SK-N-MC (cell line): Measurements from ENCODE around the gene ALAS1.

ENCODE experiments used
- EZH2 ChIP-seq: fragments of 200-600 bp; sonication (generic); IDR thresholded peaks from one replicate; pipeline ENCODE4 v1.6.1; 2017; ENCODE audit warnings: antibody characterized with exemption
- FOXP2 ChIP-seq: optimal IDR thresholded peaks from 2 replicates; pipeline ENCODE3; 2011; ENCODE audit warnings: mild to moderate bottlenecking, moderate library complexity; ENCODE audit not compliant: insufficient read depth; ENCODE audit errors: extremely low read length, control extremely low read depth
- POLR2AphosphoS5 ChIP-seq: IDR thresholded peaks from 2 replicates; pipeline ENCODE4 v1.6.1; 2012; ENCODE audit warnings: mild to moderate bottlenecking, low read depth, low read length, borderline replicate concordance

GRCh38 chr3:52203701-52204100 is 5.7 kb downstream of the ALAS1 start:
- TF ChIP-seq POLR2AphosphoS5 = no peak
- TF ChIP-seq EZH2 = no peak
- TF ChIP-seq FOXP2 = no peak
